Loucy (cell line): ENCODE measurements around the gene KCNN2.

ENCODE experiments used
- EZH2phosphoT487 ChIP-seq: fragments of 200-600 bp; IDR thresholded peaks from 2 replicates; pipeline ENCODE4 v1.6.1; 2018; ENCODE audit warnings: antibody characterized with exemption, mild to moderate bottlenecking, moderate library complexity, borderline replicate concordance
- TF ChIP-seq, protein P1 (sequence below): fragments of 200-600 bp; sonication (generic); conservative IDR thresholded peaks from 2 replicates; pipeline ENCODE4 v1.5.1; 2014; ENCODE audit warnings: mild to moderate bottlenecking, antibody characterized with exemption, low read length

- TF ChIP-seq, protein P1, sequence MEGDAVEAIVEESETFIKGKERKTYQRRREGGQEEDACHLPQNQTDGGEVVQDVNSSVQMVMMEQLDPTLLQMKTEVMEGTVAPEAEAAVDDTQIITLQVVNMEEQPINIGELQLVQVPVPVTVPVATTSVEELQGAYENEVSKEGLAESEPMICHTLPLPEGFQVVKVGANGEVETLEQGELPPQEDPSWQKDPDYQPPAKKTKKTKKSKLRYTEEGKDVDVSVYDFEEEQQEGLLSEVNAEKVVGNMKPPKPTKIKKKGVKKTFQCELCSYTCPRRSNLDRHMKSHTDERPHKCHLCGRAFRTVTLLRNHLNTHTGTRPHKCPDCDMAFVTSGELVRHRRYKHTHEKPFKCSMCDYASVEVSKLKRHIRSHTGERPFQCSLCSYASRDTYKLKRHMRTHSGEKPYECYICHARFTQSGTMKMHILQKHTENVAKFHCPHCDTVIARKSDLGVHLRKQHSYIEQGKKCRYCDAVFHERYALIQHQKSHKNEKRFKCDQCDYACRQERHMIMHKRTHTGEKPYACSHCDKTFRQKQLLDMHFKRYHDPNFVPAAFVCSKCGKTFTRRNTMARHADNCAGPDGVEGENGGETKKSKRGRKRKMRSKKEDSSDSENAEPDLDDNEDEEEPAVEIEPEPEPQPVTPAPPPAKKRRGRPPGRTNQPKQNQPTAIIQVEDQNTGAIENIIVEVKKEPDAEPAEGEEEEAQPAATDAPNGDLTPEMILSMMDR = no peak
- no peak for TF ChIP-seq EZH2phosphoT487
These were observed 68.7 kb downstream of the KCNN2 start for GRCh38 chr5:114430532-114430931.
